Smooth muscle cell (in vitro differentiated cells): ENCODE measurements around the gene YY1. TPM values are rescaled to one million over a fixed set of nuclear protein-coding genes. Genes with fewer than 3 reads are reported as not detected.

ENCODE experiments used
- DNase-seq: peaks from one replicate; lab custom pipeline; 2025; ENCODE audit not compliant: unreplicated experiment; lab: John Stamatoyannopoulos, UW
- H2AFZ ChIP-seq: fragments of 200-600 bp; sonication (generic); 2 replicates; pipeline ENCODE4 v1.6.0; 2016; ENCODE audit warnings: antibody characterized with exemption, low read depth, mild to moderate bottlenecking
- H3F3A ChIP-seq: fragments of 200-600 bp; sonication (generic); 2 replicates; pipeline ENCODE4 v1.6.0; 2017; ENCODE audit warnings: antibody characterized with exemption, low read depth
- H3K27ac ChIP-seq: fragments of 200-600 bp; sonication (generic); 2 replicates; pipeline ENCODE4 v1.5.1; 2016; ENCODE audit warnings: low read depth, mild to moderate bottlenecking
- H3K27me3 ChIP-seq: fragments of 200-600 bp; sonication (generic); 2 replicates; pipeline ENCODE4 v1.6.1; 2016; ENCODE audit warnings: low read depth, mild to moderate bottlenecking
- H3K36me3 ChIP-seq: fragments of 200-600 bp; sonication (generic); 2 replicates; pipeline ENCODE4 v1.5.1; 2016; ENCODE audit warnings: low read depth
- H3K4me1 ChIP-seq: fragments of 200-600 bp; sonication (generic); 2 replicates; pipeline ENCODE4 v1.5.1; 2016; ENCODE audit warnings: low read depth
- H3K4me2 ChIP-seq: fragments of 200-600 bp; sonication (generic); 2 replicates; pipeline ENCODE4 v1.6.0; 2016; ENCODE audit warnings: mild to moderate bottlenecking
- H3K4me3 ChIP-seq: fragments of 200-600 bp; sonication (generic); 2 replicates; pipeline ENCODE4 v1.5.1; 2016; ENCODE audit warnings: mild to moderate bottlenecking
- H3K79me2 ChIP-seq: fragments of 200-600 bp; sonication (generic); 2 replicates; pipeline ENCODE4 v1.6.0; 2016; ENCODE audit warnings: low read depth, mild to moderate bottlenecking
- H3K9ac ChIP-seq: fragments of 200-600 bp; sonication (generic); 2 replicates; pipeline ENCODE4 v1.6.0; 2016; ENCODE audit warnings: low read depth
- H3K9me3 ChIP-seq: fragments of 200-600 bp; sonication (generic); replicated peaks from 2 replicates; pipeline ENCODE4 v1.5.1; 2016; ENCODE audit warnings: low read depth
- H4K20me1 ChIP-seq: fragments of 200-600 bp; sonication (generic); 2 replicates; pipeline ENCODE4 v1.6.0; 2016; ENCODE audit warnings: low read depth
- CTCF ChIP-seq: fragments of 200-600 bp; sonication (generic); IDR thresholded peaks from 2 replicates; pipeline ENCODE4 v1.5.1; 2017; ENCODE audit warnings: borderline replicate concordance, mild to moderate bottlenecking, antibody characterized with exemption; ENCODE audit not compliant: insufficient read depth, poor library complexity, severe bottlenecking
- WGBS: methylation state at CpG from one replicate; pipeline ENCODE4 v1.1.7; 2016; ENCODE audit warnings: low lambda C conversion rate; 5-methylcytosine and 5-hydroxymethylcytosine counted together
- polyA plus RNA-seq: library from polyadenylated mRNA; unstranded; fragments of >200 nt; fragmentation: Nextera tagmentation; extraction: Ambion mirVana; gene quantifications from 2 replicates; pipeline ENCODE4 v1.2.1, GENCODE V29; 2016
- total RNA-seq: library from RNA; depleted of rRNA; stranded (reverse); fragments of >200 nt; gene quantifications from 2 replicates; pipeline ENCODE4 v1.2.3, GENCODE V29; 2014

The YY1 gene
- total and polyA plus RNA-seq, 2 experiments from 2014 or later, result 28.2 to 48.7 TPM

- H3K27ac ChIP-seq, result no peak overlapping the region
- 47% methylated on average over 40 of the region's 40 CpGs for WGBS
- peak overlapping the region; percentile 30 for H2AFZ ChIP-seq
- H3K9me3 ChIP-seq, result no peaks in the 10 kb centered on the region
- no peaks in the 10 kb centered on the region for H3K36me3 ChIP-seq
- H3K4me2 ChIP-seq, result peak overlapping the region; percentile 80
- H3K4me3 ChIP-seq, result peak overlapping the region; percentile 35
- no peak overlapping the region for H3K9ac ChIP-seq
- peaks cover 6% of the 10 kb centered on the region for H3K4me1 ChIP-seq
- TF ChIP-seq CTCF, result peak; percentile 64
- H3K79me2 ChIP-seq, result no peaks in the 10 kb centered on the region
- H3K27me3 ChIP-seq, result no peaks in the 10 kb centered on the region
- H4K20me1 ChIP-seq, result no peaks in the 10 kb centered on the region
- DNase-seq, result no peak
- no peaks in the 10 kb centered on the region for H3F3A ChIP-seq
These were observed 79.2 kb downstream of the YY1 start for GRCh38 chr14:100317912-100318808.

- H3K9ac ChIP-seq, result no peak overlapping the region
- H3K4me3 ChIP-seq, result no peak overlapping the region
- WGBS, result 92% methylated on average over 12 of the region's 12 CpGs
- no peaks in the 10 kb centered on the region for H3K27me3 ChIP-seq
- H3K79me2 ChIP-seq, result no peaks in the 10 kb centered on the region
- H3K36me3 ChIP-seq, result no peaks in the 10 kb centered on the region
- H3K4me1 ChIP-seq, result peaks cover 6% of the 10 kb centered on the region
- H3F3A ChIP-seq, result no peaks in the 10 kb centered on the region
- DNase-seq, result no peak
- H3K4me2 ChIP-seq, result no peak overlapping the region
- H3K9me3 ChIP-seq, result no peaks in the 10 kb centered on the region
- H3K27ac ChIP-seq, result no peak overlapping the region
- no peak for TF ChIP-seq CTCF
- no peaks in the 10 kb centered on the region for H4K20me1 ChIP-seq
- no peak overlapping the region for H2AFZ ChIP-seq
These were observed 81.4 kb downstream of the YY1 start for GRCh38 chr14:100320157-100320856.

DNA sequence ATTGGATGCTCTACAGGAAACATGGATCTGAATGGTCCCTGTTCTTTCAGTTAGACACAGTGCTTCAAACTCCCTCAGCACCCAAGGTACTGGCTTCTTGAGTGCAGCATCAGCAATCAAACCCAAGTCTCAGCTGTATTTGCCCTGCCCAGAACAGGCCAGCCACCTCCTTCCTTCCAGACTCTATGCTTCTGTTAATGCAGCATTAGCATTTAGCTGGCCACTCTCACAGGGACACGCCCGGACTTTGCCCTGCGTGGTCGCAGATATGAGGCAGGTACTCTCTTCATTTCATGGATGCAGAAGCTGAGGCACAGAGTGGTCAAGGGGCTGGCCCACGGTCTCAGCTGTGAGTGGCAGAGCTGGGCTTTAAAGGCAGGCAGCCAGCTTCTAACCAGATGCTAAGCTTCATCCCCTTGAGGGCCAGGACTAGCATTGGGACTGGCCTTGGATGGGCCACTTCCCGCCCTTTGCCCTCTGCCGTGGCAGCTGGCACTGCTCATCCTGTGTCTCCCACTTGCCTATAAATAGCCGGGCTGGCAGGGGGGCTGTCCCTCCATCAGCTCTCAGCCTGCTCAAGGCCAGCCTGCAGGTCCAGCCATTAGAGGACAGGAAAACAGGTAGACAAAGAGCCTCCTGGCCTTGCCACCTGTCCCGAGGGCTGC lies 82.7 kb downstream of the YY1 start:
- H4K20me1 ChIP-seq, result no peaks in the 10 kb centered on the region
- H3K4me2 ChIP-seq, result no peak overlapping the region
- H3K9ac ChIP-seq, result no peak overlapping the region
- 86% methylated on average over 9 of the region's 9 CpGs for WGBS
- H3K9me3 ChIP-seq, result no peaks in the 10 kb centered on the region
- H3K27ac ChIP-seq, result no peak overlapping the region
- no peak overlapping the region for H3K4me3 ChIP-seq
- no peak for DNase-seq
- H2AFZ ChIP-seq, result no peak overlapping the region
- no peaks in the 10 kb centered on the region for H3K79me2 ChIP-seq
- no peaks in the 10 kb centered on the region for H3K36me3 ChIP-seq
- TF ChIP-seq CTCF, result no peak
- no peaks in the 10 kb centered on the region for H3F3A ChIP-seq
- H3K4me1 ChIP-seq, result peaks cover 6% of the 10 kb centered on the region
- H3K27me3 ChIP-seq, result no peaks in the 10 kb centered on the region
